Measurements from ENCODE around the gene RFX3. TPM values are rescaled to one million over a fixed set of nuclear protein-coding genes. Genes with fewer than 3 reads are reported as not detected.
A peak's percentile ranks its signal among the peaks of the same experiment; 100 is the strongest.

Gene RFX3
- total RNA-seq, 1 experiment from 2014 or later = 1.4 TPM

- peak; percentile 51 for DNase-seq (ENCODE audit: low read depth)
Measured at GRCh38 chr9:3478549-3478953, 47.2 kb downstream of the RFX3 start.

GRCh38 chr9:3477236-3477834, 48.5 kb downstream of the RFX3 start:
- no peak for DNase-seq (ENCODE audit: low read depth)

- no peak for DNase-seq (ENCODE audit: low read depth)
Measured at GRCh38 chr9:3475300-3476020, 50.3 kb downstream of the RFX3 start.

DNA sequence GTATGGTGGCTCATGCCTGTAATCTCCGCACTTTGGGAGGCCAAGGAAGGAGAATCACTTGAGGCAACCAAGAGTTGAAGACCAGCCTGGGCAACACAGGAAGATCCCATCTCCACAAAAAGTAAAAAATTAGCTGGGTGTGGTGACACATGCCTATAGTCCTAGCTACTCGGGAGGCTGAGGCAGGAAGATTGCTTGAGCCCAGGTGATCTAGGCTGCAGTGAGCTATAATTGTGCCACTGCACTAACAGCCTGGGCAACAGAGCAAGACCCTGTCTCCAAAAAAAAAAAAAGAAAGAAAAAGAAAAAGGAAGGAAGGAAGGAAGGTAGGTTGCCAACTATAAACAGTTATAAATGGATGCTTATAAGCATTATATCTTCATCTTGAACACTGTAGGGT, 51.0 kb downstream of the RFX3 start:
- no peak for DNase-seq (ENCODE audit: low read depth)

- no peak for DNase-seq (ENCODE audit: low read depth)
Measured at GRCh38 chr9:3473405-3473804, 52.4 kb downstream of the RFX3 start.

DNA sequence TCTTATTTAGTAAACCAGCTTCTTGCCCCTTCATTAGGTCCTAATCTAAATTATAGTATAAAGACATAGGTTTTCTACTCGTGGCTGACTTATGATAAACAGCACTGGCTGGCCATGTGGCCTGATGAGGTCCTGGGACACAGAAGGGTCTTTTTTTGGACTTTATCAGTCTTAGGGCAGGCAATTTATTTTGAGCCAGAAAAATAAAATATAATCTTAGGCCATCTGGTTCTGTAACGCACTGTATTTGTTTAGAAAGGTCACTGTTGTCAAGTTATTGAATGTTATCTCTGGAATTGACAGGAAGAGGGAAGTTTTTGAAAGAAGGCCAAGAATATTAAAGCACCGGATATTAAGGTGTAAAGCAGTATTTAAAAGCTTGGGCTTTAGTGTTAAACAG, 53.9 kb downstream of the RFX3 start:
- DNase-seq (ENCODE audit: low read depth) = no peak

- DNase-seq (ENCODE audit: low read depth) = no peak
Measured at GRCh38 chr9:3468421-3469205, 57.2 kb downstream of the RFX3 start.

DNA sequence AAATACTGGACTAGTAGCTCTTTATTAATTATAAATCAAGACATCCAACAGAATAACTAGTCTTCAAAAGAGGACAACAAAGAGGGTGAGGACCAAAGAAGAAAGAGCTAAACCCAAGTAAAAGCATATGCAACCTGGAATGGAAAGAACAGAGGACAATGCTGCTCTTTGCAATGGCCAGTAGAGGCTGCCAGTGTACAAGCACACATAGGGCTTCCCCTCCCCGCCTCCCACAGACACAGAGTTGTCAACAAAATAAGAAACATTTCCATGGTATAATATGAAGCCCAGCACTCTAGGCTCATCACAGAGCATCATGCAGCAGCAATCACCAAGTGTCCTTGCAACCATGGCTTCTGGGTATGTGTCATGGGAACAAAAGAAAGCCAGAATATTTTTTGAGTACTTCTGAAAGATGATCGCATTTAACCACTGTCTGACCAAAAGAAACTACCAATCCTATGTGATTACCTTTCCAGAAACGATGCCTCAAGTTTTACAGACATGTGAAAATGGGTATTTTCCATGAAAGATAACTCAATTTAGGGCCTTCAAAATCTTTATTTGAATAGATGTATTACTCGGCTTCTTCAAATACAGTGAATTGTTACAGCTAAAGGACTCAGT, 58.1 kb downstream of the RFX3 start:
- DNase-seq (ENCODE audit: low read depth) = peak; percentile 47

- DNase-seq (ENCODE audit: low read depth) = no peak
Measured at GRCh38 chr9:3464033-3464638, 61.7 kb downstream of the RFX3 start.

GRCh38 chr9:3458806-3459475, 66.9 kb downstream of the RFX3 start:
- no peak for DNase-seq (ENCODE audit: low read depth)

GRCh38 chr9:3457175-3457574, 68.6 kb downstream of the RFX3 start:
- DNase-seq (ENCODE audit: low read depth) = no peak

DNA sequence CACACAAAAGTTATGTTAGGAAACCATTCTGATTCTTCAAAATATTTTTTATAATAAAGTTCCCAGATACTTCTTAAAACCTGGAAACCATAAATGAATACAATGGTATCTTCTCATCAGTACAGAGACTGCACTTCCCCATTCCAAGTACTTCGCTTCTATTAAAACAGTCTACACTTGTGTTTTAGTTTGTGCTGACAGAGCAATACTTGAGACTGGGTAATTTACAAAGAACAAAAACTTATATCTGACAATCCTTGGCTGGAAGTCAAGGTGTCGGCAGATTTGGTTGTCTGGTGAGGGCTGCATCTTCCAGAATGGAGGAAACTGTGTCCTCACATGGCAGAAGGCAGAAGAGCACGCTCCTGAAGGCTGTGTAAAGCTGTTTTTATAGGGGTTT, 70.1 kb downstream of the RFX3 start:
- no peak for DNase-seq (ENCODE audit: low read depth)

- no peak for DNase-seq (ENCODE audit: low read depth)
Measured at GRCh38 chr9:3455094-3455493, 70.7 kb downstream of the RFX3 start.

GRCh38 chr9:3451956-3452355, 73.8 kb downstream of the RFX3 start:
- no peak for DNase-seq (ENCODE audit: low read depth)

- DNase-seq (ENCODE audit: low read depth) = no peak
Measured at GRCh38 chr9:3447788-3448187, 78.0 kb downstream of the RFX3 start.

DNA sequence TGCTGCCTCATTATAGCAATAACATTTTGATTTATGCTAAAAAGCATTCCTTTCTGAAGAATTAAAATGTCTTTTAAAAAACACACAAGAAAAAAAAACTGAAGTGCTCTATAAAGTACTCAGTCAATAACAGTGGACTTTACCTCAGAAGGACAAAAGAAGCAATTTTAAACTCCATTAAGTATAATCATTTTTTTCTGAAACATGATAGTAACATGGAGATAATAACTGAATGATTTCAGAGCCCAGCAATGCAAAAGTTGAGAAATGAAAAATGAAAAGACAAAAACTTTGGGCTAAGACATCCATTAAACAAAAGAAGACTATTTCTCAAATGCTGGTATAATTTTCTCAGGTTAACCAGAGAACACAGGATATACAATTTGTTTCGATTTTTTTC, 78.7 kb downstream of the RFX3 start:
- DNase-seq (ENCODE audit: low read depth) = no peak

- DNase-seq (ENCODE audit: low read depth) = no peak
Measured at GRCh38 chr9:3446313-3446712, 79.5 kb downstream of the RFX3 start.

DNA sequence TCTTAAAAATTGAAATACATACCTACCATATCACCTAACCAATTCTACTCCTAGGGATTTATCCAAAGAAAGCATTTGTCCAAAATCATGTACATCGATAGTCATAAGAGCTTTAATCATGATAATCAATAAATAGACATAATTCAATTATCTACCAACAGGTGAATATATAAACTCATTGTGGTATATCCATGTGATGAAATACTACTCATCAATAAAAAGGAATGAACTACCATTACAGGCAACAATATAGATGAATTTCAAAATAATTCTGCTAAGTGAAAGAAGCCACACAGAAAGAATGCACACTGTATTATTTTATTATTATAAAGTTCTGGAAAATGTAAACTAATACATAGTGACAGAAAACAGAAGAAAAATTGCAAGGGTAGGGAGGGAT, 81.8 kb downstream of the RFX3 start:
- DNase-seq (ENCODE audit: low read depth) = no peak

DNA sequence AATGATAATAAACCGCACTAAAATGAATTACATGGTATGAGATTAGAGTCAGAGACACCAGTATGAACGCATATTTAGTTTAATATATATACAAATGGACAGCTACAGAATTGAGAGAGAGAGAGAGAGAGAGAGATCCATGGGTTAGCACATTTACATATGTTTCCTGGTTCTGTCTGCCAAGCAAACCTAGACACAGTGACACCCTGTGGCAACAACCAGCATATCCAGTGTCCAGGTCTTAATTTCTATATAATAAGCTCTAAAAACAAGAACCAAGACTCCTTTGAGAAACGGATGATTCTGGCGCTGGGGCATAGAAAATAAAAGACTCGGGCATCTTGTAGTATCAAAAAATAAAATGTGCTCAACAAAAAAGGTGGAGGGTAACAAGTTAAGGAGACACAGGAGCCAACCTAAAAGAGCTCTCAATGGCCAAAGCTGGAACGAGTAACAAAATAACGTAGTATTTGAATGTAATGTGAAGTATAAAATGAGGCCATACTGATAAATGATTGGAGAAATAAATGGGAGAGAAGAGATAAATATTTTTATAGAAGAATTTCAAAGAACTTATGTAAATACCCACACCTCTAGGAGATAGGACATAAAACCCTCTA, 84.5 kb downstream of the RFX3 start:
- peak; percentile 63 for DNase-seq (ENCODE audit: low read depth)

- DNase-seq (ENCODE audit: low read depth) = peak; percentile 38
Measured at GRCh38 chr9:3436629-3437420, 89.0 kb downstream of the RFX3 start.
